ENCODE data around the gene KCNT1.

The KCNT1 gene

DNA sequence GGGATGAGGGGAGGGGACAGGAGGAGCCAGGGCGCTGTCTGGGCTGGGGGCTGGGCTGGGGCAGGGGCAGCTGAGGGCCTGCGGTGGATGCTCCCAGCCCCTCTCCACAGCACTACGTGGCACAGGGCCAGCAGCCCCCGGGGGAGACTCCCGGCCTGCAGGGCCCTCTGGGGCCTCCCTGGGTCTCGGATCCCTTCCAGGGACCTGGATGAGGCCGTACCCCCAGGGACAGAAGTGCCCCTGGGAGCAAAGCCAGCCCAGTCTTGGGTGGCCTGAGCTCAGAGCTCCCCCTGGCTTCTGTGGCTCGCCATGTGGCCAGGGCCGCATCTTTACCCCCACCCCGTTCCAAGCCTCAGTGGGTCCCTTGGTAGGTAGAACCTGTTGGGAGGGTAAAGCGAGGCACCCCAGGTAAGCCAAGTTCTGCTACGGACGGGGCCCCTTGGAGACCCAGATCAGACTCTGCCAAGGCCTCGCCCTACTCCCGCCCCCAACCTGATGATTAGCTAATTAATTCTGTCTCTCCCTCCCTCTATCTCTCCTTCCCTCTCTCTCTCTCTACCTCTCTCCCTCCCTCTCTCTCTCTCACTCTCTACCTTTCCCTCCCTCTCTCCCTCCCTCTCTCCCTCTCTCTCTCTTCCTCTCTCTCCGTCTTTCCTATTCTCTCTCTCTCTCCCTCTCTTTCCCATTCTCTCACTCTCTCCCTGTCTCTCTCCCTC lies 24.3 kb downstream of the KCNT1 start:
- DNase-seq (ENCODE audit: low read depth), result no peak

DNA sequence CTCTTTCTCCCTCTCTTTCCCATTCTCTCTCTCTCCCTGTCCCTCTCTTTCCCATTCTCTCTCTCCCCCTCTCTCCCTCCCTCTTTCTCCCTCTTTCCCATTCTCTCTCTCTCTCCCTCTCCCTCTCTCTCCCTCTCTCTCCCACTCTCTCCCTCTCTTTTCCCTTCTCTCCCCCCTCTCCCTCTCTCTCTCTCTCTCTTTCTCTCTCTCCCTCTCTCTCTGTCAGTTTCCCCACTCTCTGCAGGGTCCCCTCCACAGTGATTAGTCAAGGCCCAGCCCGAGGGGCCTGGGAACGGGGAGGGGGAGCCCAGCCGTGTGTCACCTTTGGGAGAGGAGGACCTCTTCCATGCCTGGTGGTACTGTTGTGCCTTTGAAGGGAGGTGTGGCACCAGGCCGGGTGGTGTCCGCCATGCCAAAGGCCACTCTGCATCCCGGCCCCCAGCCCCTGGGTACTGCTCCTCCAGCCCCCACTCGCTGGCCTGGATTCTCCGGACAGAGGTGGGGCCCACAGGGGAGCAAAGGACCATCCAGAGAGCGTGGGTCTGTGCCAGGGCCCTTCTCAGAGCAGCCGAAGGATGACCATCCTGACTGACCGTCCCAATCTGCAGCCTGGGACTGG lies 25.4 kb downstream of the KCNT1 start:
- DNase-seq (ENCODE audit: low read depth), result no peak

DNA sequence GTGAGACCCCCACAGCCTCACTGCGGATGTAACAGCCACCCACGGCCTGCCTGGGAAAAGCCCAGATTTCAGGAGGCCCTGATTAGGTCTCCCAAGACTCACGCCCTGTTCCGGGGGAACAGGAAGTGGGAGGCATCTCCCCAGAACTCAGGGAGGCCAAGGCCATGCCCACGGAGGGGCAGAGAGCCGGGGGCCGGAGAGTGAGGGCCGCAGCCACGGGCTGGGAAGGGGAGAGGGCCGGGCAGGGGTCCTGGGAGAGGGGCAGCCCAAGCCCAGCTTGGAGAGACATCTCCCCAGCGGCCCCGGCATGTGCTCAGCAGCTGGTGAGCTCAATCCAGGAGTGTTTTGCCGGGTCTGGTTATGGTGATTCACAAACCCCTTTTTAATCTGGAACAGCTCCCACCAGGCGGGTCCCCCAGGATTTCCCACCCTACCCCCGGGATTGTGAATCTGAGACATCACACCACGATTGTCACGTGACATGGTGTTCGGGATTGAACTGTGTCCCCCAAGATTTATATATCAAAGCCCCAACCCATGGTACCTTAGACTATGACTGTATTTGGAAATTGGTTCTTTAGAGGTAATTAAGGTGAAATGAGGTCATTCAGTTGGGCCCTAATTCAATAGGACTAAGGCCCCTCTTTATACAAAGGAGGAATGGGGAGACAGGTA lies 26.6 kb downstream of the KCNT1 start:
- DNase-seq (ENCODE audit: low read depth), result no peak

DNA sequence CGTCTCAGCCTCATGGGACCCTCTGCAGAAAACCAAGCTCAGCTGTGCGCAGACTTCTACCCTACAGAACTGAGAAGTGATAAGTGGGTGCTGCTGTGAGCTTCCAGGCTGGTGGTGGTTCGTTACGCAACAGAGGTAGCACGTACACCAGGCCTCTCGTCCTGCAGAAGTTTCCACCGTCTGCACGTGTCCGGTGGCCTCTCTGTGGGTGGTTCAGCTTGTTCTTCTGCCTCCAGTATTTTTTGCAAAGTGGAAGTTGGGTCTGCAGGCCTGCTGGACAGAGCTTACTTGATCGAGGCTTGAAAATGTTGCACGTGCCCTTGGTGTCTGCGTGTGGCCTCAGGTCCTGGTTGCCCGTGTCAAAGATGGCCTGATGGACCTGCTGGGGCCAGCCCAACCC lies 27.5 kb downstream of the KCNT1 start:
- no peak for DNase-seq (ENCODE audit: low read depth)

DNA sequence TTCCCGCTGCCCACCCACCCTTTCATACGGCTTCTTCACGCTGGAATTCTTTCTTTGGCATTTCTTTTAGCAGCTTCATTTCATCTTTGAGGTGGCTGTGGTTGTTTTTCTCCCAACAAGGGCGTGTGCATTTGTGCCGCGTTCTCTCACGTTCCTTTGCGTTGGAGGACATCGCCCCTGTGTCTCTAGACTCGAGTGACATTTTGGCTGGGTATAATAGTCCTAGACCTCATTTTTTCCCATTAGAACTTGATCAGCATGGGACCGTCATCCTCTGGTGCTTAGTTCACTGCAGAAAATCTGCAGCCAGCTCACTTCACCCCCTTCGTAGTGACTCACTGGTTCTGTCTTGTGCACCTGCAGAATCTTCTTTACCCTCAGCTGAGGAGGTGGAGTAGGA lies 29.5 kb downstream of the KCNT1 start:
- DNase-seq (ENCODE audit: low read depth), result no peak

DNA sequence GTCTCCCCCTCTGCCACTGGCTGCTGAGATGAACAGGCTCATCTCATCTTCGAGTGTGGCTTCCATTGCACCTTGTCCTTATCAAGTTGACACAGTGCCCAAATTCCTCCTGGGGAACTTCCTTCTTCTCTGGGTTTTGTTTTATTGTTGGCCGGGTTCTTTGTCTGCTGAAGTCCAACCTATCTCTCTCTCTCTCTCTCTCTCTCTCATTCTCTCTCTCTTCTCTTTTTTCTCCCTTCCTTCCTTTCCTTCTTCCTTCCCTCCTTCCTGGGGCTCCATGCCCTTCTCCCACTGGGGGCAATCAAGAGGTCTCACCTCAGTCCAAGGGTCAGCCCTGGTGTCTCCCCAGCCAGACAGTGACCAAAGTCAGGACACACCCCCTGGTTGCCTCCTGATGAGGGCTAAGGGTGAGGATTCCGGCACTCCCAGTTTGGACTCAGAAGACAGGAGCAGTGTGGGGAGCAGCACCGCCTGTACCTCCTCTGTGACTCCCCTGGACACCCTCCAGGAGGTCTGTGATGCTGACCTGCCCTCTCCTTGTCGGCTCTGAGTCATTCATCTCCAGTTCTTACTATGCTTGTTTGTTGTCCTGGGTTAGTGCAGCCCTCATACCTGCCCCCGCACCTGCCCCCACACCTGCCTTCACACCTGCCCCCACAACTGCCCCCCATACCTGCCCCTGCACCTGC lies 30.7 kb downstream of the KCNT1 start:
- no peak for DNase-seq (ENCODE audit: low read depth)

DNA sequence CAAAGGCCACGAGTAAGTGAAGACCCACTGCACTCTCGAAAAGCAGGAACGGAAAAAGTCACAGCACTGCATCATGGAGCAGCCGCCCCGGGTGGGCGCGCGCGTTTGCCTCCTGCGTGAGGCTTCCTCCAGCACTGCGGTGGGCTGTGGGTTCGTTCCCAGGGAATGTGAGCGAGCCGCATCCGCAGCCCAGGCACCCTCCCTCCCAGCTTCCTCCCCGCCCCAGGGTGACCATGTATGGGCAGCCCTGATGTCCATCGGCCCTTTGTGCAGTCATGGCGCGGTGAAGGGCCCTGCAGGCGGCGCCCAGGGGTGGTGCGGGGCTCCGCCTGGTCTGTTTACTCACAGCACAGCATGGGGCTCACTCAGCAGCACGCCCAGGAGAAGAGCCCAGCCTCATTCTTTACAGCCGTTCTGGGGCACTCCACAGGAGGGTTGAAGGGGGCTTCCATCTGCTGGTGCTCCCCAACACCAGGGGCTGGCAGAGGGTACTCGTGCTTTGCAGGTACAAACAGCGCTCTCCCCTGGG lies 32.7 kb downstream of the KCNT1 start:
- no peak for DNase-seq (ENCODE audit: low read depth)

DNA sequence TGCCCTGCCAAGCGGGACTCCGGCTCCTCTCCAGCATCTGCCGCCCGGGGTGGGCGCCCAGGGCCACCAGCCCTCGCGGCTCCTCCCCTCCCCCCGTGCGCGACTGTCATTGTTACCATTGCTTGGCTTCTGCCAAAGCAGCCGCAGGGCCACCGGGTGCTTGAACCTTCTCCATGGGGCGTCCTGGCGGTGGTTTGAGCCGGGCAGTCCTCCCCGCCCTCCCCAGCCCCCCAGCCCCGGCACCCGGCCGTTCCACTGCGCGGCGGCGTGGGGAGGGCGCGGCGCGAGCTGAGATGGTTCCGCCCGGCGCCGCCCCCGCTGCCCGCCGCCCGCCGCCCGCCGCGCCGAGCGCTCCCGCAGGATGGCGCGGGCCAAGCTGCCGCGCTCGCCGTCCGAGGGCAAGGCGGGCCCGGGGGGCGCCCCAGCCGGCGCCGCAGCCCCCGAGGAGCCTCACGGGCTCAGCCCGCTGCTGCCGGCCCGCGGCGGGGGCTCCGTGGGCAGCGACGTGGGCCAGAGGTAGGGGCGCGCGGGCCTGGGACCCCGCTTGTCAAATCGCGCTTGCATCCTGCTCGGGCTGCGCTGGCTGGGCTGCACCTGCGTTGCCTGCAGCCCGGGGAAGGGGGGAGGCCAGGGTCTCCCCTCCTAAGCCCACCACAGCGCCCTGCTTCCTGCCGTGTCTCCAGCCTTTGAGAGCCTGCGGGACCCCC lies 34.4 kb downstream of the KCNT1 start:
- no peak for DNase-seq (ENCODE audit: low read depth)

DNA sequence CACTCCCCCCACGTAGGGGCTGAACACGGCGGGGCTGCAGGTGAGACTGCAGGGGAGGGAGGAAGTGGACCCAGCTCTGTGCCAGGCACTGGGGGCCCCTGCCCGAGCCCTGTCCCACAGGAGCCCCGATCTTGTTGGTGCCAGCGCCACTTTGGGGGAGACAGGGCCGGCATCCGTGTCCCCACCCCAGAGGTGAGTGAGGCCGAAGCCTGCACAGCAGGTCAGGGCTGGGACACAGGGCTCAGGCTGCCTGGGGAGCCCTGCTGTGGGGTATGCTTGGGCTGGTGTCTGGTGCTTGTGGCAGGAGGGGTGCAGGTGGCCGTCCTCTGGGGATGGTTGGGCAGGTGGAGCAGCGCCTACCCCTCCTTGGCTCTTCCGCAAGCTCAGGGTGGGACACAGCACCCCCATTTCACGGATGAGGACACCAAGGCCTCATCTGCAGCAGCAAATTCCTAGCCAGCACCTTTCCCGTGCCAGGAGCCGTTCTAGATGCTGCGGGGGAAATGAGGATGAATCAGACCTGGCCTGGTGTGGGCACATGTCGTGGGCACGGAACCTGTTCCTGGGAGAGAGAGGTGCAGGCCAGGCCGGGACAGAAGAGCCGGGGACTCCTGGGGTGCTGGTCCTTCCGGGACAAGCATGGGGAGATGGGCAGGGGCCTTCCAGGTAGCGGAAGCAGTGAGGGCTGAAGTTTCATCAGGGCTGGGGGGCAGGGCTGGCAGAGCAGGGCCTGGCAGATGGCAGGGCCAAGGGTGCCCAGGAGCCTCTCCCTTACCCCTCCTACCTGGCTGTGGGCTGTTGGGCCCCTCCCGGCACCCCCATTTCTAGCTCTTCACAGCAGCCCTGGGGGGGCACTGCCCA lies 35.2 kb downstream of the KCNT1 start:
- no peak for DNase-seq (ENCODE audit: low read depth)

DNA sequence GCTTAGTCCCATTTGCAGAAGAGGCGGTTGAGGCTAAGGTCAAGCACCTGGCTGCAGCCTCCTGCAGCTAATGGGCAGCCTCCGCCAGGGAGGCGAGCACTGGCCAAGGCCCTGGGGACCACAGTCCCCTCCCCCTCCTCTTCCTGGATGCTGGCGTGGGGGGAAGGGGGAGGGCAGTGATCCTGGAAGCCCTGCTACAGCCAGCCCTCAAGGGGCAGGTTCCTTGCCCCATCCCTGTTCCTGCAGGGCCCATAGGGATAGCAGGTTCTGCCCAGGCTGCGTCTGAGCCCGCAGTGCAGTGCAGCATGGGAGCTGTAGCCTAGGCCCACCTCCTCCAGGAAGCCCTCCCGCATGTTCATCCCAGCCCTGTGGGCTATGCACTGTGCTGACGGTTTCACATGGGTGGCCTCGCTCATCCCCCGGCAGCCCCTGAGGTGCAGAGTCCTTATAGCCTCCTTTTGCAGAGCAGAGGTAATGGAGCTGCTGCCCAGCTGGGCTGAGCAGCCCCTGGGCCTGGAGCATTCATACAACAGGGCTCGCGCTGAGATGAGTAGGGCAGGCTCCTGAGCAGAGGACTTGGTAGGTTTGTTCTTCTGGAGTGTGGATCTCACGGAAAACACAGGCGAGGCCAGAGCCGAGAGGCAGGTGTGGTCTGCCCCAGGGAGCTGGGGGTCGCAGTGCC lies 36.0 kb downstream of the KCNT1 start:
- no peak for DNase-seq (ENCODE audit: low read depth)

DNA sequence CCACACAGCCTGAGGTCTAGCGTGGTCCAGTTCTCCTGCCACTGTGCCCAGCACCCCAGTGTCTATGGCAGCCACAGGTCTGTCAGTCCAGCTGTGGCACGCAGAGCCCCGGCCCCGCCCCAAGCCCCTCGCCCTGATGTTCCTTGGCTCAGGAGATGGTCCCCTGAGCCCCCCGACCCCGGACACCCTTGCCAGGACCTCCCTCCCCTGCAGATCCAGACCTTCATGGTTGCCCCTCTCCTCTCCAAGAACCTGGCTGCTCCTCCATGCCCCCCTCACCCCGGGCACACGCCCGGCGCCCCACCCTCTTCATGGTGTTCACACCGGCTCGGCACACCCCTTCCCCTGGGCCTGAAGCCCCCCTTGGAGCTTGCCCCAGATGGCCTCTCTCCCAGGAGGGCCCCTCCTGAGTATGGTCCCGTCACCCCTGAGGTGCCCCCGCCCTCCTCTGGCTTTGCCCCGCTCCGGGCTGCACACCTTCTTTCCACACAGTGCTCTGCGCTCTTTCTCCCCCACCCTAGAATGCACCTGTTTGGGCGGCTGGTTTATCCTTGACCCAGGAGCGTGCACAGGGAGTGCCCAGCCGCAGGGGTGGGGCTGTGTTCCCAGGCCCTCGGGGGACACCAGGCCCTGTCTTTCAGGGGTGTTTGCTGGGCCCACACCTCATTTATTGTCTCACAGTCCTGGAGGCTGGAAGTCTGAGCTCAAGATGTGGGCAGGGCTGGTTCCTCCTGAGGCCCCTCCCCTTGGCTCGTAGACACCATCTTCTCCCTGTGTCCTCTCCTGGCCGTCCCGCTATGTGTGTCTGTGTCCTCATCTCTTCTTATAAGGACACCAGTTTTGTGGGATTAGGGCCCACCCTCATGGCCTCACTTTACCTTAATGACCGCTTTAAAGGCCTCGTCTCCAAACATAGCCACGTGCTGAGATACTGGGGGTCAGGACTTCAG lies 37.6 kb downstream of the KCNT1 start:
- no peak for DNase-seq (ENCODE audit: low read depth)

DNA sequence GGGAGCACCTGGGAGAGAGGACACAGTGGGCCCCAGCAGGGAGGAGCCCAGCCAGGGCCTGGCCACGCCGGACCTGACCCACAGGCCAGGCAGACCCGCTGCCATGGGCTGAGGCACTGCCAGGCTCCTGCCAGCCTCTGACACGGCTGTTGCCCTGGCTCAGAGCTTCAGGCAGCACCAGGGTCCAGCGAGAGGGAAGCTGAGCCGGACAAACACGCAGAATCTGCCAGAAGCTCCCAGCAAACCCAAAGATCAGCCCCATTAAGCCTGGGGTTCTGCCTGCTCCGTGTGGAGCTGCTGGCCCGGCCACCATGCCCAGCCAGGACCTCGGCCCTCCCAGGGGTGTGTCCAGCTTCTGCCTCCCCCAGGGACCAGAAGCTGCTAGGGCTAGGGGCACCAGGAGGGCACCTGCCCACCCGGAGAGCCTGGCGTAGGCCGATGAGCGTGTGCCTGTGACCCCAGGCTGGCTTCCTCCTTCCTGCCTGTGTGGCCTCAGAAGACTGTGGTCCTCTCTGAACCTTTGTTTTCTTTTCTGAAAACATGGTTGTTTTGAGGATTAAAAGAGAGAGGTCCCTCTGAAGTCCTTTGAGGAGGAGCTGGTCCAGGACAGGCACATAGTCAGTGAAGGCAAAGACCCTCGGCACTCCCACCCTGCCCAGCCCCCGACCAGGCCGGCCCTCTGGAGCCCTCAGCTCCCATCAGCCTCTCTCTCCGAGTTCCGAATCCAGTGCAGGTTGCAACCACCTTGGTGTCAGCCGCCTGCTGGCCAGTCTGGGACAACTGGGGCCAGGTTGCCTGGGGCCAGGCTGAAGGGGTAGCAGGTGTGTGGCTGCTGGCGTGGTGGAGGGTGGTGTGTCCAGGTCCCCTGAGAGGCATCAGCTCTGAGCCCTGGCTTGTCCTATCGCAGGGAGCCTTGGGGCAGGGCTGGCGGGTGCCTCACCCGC lies 39.6 kb downstream of the KCNT1 start:
- no peak for DNase-seq (ENCODE audit: low read depth)

DNA sequence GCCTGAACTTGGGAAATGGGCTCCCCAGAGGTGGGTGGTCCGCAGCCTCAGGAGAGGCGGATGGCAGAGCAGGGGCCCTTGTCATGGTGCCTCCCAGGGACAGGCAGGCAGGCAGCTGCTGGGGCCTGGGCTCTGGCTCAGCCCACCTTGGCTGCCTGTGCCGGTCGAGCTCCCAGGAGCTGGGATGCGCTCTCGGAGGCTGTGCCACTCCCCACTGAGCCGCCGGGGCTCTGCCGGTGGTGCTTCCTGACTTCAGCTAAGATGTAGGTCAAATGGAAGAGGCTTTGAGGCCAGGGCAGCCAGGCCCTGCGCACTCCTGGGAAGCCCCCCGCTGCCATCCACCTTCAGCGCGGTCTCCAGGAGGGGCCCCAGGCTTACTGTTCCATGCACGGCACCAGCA lies 41.0 kb downstream of the KCNT1 start:
- DNase-seq (ENCODE audit: low read depth), result no peak

DNA sequence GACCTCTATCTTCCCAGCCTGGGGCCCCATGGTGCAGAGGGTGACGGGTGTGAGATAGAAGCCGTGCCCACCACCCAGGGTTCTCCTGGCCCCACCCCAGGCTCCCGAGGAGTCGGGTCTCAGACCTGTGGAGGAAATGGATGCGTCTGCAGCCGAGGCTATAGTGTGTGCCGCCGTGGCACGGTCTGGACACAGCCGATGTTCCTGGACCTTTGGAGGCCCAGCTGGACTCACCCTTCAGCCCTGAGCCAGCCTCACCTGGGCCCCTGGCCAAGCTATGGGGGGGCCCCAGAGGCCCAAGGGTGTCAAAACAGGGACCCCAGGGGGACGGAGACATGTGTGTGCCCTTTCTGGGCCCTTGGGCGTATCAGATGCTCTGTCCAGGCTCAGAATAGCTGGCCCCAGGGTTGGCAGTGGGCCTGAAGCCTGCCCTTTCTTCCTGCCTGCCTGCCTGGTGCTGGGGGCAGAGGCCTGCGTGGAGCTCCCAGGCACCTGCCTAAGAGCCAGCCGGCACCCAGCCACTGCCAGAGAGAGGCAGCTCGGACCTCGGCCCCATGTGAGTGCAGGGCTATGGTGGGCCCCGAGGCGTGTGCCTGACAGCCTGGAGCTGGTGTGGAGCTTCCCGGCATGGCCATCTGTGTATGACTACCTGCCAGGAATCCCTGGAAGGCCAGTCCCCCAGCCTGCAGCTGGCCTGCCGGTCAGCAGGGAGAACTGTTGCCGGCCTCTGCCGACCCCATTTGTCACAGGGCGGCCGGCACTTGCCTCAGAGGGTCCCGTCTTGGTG lies 41.8 kb downstream of the KCNT1 start:
- DNase-seq (ENCODE audit: low read depth), result no peak

DNA sequence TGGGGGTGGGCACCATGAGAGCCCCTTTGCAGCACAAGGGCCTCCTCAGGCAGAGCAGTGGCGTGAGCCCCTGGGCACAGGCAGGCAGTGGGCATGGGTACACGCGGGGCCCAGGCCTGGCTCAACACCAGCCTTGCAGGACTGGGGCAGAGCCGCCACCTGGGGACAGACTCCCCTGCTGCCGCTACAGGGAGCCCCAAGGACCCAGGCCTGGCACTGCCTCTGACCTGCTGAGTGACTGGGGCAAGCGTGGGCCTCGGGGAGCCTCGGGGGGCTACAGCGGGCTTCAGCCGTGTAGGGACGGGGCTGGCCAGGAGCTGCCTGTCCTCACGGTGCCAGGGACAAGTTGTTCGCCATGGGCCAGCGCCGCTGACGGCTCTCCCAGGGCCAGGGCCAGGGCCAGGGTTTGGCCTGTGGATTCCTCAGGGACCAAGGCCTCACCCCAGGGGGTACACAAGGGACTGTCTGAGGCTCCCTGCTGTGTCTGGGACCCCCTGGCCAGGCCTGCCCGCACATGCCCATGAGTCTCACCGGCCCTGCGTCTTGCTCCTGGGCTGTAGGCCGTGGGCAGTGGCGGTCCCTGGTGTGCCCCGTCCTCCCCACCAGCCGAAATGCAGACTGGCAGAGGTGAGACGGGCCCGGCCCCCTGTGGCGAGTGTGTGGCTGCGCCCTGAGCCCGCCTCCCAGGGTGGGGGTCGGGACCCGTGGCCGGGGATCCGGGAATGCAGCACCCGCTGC lies 42.5 kb downstream of the KCNT1 start:
- no peak for DNase-seq (ENCODE audit: low read depth)

DNA sequence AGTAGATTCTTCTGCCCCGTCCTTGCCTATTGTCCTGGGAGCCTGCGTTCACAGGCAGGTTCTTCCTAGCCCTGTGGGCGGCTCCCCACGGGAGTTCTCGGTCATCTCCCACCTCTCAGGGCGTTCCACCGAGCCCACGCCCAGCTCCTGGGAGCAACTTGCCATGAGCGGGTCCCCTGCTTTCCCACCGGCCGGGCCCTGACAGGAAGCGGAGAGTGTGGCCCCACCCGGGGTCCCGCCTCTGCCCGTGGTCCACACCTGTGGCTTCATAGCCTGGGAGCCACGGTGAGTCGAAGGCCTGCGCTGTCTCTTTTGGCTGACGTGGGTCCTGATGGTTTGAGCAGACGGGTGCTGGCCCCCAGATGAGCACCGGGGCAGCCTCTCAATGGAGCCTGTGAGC lies 43.2 kb downstream of the KCNT1 start:
- DNase-seq (ENCODE audit: low read depth), result no peak

All from GM04503 (cell line).